Suppressor macrophage treated with lipopolysaccharide for 4 hours (primary cell): ENCODE data around the gene EYS.
"Not testable (repeated sequence)": the region's sequence is repeated elsewhere in the genome, so short reads cannot be mapped to it uniquely, and the experiment has no call there.

Experiments used
- DNase-seq: peaks from one replicate; pipeline ENCODE4 v3.0.0-alpha.2; 2020

EYS gene

DNA sequence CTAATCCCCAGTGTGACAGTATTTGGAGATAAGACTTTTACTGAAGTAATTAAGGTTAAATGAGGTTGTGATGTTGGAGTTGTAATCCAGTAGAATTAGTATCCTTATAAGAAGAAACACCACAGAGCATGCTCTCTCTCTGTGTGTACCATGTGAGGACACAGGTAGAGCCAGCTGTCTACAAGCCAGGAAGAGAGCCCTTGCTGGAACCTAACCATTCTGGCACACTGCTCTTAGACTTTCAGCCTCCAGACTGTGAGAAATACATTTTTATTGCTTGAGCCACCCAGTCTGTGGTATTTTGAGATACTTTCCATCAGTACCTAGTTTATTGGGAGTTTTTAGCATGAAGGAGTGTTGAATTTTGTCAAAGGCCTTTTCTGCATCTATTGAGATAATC, 1961.2 kb downstream of the EYS start:
- DNase-seq, result no peak

DNA sequence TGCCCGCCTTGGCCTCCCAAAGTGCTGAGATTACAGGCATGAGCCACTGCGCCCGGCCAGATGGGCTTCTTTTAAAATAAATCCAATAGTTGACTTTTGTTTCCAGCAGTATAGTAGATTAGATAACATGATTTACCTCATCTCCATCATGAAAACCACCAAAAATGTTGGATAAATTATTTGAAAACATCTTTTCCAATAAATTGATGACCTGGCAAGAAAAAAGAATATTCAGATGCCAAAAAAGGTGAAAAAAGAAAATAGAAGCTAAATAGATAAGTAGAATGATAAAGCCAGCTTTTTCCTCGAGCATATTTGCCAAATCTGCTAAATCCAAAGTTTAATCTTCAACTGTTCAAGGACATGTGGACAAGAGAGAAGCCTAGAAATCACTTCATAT, 1962.2 kb downstream of the EYS start:
- DNase-seq, result no peak

DNA sequence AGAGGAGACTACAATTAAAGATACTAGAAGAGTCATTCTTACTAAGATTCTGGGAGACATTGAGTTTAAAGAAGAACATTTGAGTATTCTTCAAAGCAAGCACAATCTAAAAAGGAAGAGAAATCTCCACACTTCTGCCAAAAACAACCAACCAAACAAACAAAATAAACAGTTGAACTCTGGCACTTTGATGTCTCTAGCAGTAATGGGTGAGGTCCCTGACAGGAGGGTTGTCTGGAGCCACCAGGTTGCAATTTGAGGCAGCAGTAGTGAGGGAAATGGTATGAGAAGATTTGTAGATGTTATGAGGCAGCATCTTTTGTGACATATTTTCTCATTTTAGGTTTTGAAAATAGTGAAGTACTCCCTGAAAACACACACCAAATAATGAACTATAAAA, 1963.3 kb downstream of the EYS start:
- no peak for DNase-seq

DNA sequence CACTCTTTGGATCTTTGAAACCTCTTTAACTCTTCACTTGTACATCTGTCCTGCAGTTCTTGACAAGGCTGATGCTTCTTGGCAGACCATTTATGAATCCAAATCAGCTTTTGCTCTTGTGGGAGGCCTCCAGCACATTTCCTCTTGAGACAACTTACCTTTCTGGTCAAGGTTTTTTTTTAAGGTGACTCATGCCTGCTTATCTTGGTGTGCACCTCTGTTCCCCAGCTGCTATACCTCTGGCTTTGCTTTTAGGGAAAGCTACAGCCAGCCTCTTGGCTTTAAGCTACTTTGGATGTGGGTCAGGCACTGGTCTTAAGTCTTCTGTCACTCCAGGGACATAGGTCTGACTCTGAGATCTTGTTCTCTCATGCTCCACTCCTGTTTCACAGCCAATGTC, 1965.0 kb downstream of the EYS start:
- DNase-seq, result no peak

DNA sequence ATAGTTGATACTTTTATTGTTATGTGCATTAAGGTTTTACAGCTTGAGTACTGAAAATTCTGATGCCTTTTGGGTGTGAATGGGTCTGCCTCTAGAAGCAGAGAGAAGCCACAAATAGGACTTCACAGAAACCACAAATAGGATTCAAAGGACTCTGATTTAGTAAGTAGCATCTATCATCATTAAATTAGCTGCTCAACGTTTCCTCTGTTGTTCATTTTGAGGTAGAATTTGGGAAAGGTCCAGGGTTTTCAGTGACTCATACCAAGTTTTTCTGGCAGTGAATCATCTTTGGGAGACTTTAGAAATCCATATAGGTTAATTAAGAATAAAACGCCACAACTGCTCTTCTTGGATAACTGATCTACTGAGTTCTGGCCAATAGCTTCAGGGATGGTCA, 1966.3 kb downstream of the EYS start:
- DNase-seq, result no peak

DNA sequence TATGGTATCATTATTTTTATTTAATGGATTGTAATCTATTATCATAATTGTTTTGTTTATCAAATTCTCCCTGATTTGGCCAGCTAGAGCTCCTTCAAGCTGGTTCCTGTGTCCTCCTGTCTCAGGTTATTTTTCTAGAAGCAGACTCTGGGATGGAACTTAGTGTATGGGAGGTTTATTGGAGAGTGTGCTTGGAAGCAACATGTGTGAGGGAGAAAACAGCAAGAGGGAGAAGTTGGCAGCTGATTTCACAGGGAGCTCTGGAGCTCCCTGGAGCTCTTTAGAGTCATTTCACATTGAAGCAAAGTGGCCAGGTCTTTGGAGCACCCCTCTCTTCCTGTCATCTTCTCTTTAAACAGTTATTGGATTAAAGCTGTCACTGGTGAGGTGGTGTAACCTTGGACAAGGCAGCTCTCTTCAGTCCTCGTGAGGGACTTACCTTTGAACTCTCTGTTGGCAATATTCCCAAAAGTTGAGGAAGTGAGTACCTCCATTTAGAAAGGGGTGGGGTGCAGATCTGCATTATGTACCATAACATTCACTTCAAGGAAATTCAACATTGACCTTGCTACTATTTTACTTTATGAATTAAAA, 1967.8 kb downstream of the EYS start:
- no peak for DNase-seq

DNA sequence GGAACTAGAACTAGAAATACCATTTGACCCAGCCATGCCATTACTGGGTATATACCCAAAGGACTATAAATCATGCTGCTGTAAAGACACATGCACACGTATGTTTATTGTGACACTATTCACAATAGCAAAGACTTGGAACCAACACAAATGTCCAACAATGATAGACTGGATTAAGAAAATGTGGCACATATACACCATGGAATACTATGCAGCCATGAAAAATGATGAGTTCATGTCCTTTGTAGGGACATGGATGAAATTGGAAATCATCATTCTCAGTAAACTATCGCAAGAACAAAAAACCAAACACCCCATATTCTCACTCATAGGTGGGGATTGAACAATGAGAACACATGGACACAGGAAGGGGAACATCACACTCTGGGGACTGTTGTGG, 1968.8 kb downstream of the EYS start:
- not testable (repeated sequence) for DNase-seq

DNA sequence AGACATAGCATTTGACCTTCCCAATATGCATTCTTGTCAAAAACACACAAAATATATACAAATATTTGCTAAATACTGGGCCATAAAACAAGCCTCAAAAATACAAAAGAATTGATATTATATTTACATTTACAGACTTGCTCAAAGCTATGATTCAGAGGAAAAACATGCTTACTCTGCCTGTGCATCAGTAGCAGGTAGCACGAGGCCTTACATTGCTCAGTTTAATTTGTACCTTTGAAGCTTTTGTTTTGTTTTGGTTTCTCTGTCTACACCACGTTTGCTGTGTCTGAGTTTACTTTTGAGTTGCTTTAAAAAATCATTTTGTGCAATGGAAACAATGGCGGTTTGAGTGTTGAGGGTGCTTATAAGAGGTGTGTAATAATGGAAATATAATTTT, 1972.1 kb downstream of the EYS start:
- no peak for DNase-seq

DNA sequence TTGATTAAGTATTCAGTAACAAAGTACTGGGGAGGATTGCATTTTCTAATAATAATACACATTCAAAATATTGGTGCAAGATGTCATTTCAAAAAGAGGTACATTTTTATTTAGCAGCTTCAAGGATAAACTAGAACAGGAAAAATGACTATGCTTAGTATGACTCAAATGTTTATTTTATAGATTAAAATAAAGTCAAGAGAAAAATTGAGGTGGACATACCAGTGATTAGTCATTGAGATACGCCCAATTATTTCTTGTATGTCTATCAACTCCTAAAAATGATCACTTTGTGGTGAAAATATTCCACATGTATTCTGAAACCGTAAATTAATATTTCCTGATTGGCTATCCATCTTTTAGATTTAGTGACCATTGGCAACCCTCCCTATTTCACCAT, 1974.7 kb downstream of the EYS start:
- DNase-seq, result no peak

DNA sequence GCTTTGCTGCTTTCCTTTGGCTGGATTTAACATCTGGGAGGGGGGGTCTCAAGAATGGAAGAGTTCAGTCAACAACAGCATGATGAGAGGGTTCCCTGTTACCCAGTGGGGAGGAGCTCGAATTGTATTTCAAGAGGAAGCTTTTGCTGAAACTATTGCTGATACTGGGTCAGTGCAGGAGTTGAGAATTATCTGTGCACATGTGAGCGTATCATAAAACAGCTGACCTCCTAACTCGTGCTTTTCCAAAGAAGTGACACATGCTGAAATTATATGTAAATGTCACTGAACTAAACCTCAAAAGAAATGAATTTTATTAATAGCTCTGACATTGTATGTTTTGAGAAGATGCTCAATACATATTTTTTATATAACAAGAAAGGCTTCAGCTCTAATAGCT, 1975.1 kb downstream of the EYS start:
- DNase-seq, result no peak

DNA sequence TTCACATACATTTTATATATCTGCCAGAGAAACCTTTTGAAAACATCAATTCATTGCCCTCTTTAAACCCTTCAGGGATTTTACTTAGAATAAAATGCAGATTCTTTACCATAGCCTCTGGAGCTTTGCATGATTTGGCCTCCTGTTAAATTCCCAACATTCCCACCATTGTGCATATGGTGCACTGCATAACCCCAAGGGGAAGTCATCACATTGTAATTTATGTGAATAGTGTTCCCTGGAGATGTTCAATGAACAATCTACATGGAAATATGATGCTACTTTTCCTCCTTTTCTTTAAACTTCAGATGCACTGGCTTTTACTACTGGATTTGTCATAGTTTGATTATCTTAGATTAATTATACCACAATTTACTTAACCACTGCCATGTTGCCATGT, 1976.7 kb downstream of the EYS start:
- no peak for DNase-seq

DNA sequence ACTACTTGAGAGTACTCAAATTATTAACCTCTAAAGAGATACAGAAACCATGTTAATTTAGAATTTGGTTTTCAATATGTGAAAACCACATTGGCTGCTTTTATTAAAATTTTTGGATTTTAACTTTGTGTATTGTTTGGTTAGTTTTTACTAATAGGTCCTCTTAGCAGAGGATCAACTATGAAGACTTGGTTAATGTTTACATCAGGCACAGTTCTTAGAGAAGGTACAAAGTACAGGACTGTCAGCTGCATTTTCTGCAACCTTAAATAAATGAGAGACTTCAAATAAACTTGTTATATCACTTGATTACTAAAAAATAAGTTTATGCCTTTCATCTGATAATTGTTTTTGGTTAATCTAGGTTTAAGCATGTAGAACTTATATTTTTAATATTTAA, 1982.3 kb downstream of the EYS start:
- no peak for DNase-seq

DNA sequence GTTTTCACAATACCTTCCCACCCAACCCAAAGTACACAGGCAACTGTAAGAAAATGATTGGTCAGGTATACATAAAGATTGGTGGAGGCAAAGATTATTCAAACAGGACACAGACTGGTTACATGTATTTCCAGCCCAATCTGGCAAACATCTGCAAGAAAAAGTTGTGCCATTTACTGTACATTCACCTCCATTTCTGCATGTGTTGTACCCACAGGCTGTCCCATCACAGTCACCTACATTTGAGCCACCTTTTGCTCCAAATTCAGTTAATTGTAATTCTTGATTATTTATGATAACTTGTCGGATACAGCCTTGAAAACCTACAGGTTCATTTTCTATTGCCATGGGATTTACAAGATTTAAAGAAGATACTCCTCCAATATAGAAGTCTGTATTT, 1985.8 kb downstream of the EYS start:
- DNase-seq, result no peak

DNA sequence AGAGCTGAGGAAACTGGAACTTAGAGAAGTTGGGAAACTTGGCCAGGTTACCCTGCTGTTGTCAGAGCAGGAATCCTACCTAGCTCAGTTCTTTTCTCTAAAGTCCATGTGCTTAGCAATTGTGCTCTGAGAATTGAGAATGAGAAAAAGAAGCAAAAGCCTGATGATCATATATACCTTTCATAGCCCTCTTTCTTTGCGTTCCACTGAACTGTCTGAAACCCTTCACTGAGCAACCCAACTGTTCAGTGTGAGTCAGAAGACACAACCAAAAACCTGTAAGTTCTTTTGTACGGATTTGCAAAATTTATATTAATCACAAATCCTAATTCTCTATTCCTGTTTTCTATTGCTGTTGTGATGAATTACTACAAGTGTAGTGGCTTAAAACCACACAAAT, 1990.9 kb downstream of the EYS start:
- no peak for DNase-seq

DNA sequence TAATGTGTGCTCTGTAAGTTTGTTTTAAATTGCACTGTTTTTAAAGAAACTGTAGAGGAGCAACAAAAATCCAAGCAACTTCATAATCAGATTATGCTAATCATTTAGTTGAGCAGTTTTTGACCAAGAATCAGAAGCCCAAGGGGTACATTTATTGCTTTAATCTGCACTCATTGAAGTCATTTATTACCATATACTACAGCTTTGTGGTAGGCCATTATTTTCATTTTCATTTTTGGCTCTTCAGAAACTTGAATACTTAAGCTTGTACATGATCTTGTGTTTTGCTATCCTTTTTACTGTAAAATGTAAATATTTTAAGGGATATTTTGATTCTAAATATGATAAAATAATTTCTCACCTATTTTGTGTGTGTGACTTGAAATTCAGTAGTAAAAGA, 1992.9 kb downstream of the EYS start:
- DNase-seq, result no peak

DNA sequence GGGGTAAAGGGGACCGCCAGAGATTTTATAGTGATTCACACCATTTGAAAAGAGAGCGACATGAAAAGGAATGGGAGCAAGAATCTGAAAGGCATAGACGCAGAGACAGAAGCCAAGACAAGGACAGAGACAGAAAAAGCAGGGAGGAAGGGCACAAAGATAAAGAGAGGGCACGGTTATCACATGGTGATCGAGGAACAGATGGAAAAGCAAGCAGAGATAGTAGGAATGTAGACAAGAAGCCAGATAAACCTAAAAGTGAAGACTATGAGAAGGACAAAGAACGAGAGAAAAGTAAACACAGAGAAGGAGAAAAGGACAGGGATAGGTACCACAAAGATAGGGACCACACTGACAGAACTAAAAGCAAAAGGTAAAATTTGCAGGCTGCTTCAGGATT, 1993.7 kb downstream of the EYS start:
- DNase-seq, result no peak

DNA sequence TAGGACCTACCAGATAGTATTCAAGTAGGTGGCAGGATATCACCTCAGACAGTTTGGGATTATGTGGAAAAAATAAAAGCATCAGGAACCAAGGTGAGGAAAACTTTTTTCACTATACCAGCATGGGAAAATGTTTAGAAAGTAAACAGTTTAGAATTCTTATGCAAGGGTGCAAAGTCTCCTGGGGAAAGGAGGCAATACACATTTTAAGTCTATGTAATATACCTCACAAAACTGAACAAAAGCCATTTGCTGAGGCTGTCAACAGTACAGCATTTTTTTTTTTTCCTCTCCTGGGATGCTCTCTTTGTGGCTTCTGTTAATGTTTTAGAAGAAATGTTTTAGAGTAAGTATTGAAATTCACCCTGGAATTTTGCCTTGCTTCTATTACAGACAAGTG, 1997.9 kb downstream of the EYS start:
- no peak for DNase-seq

DNA sequence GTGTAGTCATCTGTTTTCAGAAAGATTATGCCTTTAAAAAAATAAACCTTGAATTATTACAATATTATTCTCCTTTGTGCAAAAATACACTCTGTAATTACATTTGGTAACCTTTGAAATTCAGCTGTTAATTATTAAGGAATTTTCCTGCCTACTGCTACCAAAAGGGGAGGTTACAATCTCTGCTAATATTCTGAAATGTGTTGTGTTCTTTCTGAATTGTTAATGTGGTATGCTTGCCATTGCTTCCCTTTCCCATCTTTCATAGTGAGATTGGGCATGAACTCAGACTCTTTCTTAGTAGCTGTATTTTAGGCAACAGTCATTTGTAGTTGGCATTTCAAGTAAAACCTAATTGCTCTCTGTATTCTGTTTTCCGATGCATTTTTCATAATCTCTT, 1998.4 kb downstream of the EYS start:
- no peak for DNase-seq

DNA sequence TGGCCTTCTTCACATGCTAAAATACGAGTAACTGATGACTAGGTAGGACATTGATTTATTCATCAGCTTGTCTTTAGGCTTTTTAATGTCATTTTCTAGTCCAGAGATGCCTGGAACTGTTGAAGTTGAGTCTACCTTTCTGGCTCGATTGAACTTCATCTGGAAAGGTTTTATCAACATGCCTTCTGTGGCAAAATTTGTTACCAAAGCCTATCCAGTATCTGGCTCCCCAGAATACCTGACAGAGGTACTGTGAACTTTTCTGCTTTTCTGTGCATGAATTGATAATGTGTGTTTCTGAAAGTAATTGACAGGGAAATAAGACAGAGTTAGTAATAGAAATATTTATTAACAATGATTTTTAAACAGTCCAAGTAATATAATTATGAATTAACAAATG, 2000.4 kb downstream of the EYS start:
- no peak for DNase-seq

DNA sequence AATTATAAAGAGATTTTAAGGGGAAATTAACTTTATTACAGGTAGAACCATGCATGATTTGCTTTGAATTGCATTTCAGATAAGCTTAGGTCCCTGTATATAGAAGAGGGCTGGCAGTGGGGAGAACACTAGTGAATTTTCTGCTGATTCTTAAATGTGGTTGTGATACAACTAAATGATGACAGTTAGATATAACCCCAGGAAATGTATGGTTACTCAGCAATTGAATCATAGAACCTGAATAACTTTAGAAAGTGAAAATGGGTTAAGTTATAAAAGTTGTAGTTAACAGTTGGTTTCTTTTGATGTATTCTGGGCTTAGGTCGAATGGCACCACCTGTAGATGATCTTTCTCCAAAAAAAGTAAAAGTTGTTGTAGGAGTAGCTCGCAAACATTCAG, 2001.3 kb downstream of the EYS start:
- DNase-seq, result no peak

DNA sequence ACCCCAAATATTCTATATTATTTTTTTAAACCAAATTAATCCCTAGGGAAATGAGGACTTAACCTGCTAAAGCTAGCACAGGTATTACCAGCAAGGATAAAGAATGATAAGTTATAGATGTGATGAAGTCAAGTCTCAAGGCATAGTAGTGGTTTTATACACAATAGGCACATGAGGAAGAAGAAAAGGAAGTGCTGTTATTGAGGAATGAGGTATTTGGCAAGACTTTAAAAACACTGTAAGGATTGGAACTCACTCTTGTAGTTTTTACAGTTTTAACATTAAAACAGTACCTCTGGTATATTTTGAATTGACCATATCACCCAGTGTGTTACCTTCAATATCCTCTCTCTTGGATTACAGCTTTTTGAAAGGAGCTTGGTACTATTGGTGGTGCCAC, 2016.8 kb downstream of the EYS start:
- peak; percentile 23 for DNase-seq

DNA sequence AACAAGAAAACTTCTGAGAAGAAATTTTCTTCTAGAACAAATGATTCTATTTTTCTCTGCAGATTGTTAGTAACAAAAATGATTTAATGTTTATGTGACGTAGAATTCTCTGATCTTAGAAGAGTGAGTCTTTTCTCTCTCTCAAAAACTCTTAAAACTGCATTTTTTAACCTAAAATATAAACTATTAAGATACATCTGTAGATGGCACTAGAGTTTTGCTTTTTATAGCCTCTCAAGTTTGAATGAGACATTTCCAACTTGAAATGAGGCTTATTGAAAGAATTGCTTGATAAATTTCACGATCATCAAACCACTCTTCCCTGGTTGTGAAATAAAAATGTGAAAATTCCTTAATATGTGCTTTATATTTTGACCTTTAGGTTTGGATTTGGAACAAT, 2017.6 kb downstream of the EYS start:
- no peak for DNase-seq

DNA sequence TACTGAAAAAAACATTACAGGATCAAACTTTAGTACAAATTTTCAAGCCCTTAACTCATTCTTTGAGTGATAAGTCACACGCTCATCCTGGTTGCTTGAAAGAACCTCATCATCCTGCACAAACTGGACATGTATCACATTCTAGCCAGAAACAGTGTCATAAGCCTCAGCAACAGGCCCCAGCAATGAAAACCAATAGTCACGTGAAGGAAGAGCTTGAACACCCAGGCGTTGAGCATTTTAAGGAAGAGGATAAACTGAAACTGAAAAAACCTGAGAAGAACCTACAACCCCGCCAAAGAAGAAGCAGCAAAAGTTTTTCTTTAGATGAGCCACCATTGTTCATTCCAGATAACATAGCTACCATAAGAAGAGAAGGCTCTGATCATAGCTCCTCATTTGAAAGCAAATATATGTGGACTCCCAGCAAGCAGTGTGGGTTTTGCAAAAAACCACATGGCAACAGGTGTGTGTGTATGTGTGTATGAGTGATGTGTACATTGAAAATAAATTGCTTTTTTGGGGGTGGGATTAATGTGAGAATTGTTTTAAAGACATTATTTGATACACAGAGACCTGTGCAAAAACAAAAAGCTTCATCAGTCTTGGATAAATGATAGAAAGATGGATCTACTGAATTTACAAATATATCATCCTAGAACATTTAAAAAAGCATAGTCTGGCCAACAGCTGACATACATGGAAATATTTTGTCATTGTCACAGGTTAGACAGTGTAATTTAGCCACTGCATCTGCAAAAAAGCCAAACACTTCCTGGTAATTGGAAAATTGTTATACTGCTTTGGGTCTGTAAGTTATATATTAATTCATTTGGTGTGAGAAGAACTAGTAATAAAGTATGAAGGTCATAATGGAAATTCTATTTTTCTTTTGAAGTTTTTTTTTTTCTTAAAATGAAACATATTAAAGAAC, 2021.3 kb downstream of the EYS start:
- peak; percentile 74 for DNase-seq

DNA sequence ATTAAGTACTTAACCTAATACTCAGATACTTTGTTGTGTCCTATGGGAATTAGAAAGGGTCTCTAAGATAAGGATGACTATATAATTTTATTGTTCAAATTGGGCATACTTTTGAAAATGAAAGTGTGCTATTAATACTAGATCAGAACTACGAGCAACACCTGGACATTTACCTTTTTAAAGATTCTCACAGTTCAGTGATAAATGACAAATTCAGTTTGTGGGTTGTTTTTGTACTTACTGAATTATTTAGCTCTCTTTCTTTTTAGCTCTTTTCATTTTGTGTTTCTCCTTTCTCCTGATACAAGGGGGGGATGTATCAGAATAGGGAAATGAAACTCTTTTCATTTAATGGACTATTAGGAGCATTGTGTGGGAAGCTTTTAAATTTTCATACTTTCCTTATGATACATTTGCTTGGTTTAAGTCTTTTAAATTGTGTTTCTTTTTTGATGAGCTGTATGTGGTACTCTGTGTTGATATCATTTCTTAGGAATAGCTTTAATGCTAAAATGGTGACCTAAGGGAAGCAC, 2023.9 kb downstream of the EYS start:
- peak; percentile 59 for DNase-seq

DNA sequence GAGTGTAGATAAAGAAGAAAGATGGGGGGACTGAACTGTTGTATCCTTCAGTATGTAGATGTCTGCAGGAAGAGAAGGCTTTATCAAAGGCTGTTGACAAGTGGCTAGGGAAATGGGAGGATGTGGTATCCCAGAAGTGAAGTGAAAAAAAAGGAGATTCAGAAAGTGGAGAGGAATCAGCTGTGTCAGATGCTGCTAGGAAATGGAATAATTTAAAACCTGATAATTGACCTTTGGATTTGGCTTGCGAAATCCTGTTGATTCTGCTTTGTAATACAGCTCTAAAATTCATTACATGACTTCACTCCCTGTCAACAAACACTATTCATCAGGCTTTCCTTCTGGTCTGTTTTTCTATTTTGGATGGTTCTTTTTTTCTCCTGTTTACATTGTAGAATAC, 2029.7 kb downstream of the EYS start:
- DNase-seq, result peak; percentile 14
